Activated CD4-positive, alpha-beta T cell treated with anti-CD3 and anti-CD28 coated beads, Interleukin-2, amount 10 ng/mL, durations not matched to agents 24 days and 14 days (primary cell): ENCODE results near the gene TRIM44. TPM values are rescaled to one million over a fixed set of nuclear protein-coding genes. Genes with fewer than 3 reads are reported as not detected.
"Not testable (repeated sequence)": the region's sequence is repeated elsewhere in the genome, so short reads cannot be mapped to it uniquely, and the experiment has no call there.

Experiments
- DNase-seq: peaks from one replicate; pipeline ENCODE4 v3.0.0; 2022
- H3K27ac Mint-ChIP-seq: one replicate; pipeline ENCODE4 v1.8.0; 2022; ENCODE audit warnings: mild to moderate bottlenecking, mixed read lengths
- H3K27me3 Mint-ChIP-seq: one replicate; pipeline ENCODE4 v1.8.0; 2022; ENCODE audit warnings: mixed read lengths
- H3K36me3 Mint-ChIP-seq: one replicate; pipeline ENCODE4 v1.8.0; 2022; ENCODE audit warnings: low read depth, mild to moderate bottlenecking, mixed read lengths
- H3K4me1 Mint-ChIP-seq: one replicate; pipeline ENCODE4 v1.8.0; 2021; ENCODE audit warnings: mixed read lengths
- H3K4me3 Mint-ChIP-seq: one replicate; pipeline ENCODE4 v1.8.0; 2022; ENCODE audit warnings: mild to moderate bottlenecking, moderate library complexity, mixed read lengths
- H3K9me3 Mint-ChIP-seq: one replicate; pipeline ENCODE4 v1.8.0; 2021; ENCODE audit warnings: mixed read lengths
- intact Hi-C: fragments of 100-400 bp; cut with micrococcal nuclease; formaldehyde crosslinking; loops from one replicate; pipeline ENCODE4 v1.15.1; 2023
- total RNA-seq: library from RNA; stranded (reverse); gene quantifications from 2 replicates; pipeline ENCODE4 v1.2.3, GENCODE V29; 2022

TRIM44 gene
- total RNA-seq, 1 donor from 2014 or later = 27.8 TPM

GRCh38 chr11:35838697-35839367, 176.3 kb downstream of the TRIM44 start:
- H3K4me3 Mint-ChIP-seq, intact Hi-C loops, H3K27me3 Mint-ChIP-seq, DNase-seq, H3K4me1 Mint-ChIP-seq, H3K36me3 Mint-ChIP-seq, H3K27ac Mint-ChIP-seq, H3K9me3 Mint-ChIP-seq: not testable (repeated sequence)

GRCh38 chr11:35839368-35840161, 177.0 kb downstream of the TRIM44 start:
- H3K4me1 Mint-ChIP-seq = no peaks in the 10 kb centered on the region
- no peak for DNase-seq
- no peaks in the 10 kb centered on the region for H3K9me3 Mint-ChIP-seq
- H3K4me3 Mint-ChIP-seq = no peak overlapping the region
- H3K36me3 Mint-ChIP-seq = no peaks in the 10 kb centered on the region
- H3K27ac Mint-ChIP-seq = no peak overlapping the region
- intact Hi-C loops = no loop called here
- H3K27me3 Mint-ChIP-seq = peaks cover 2% of the 10 kb centered on the region

GRCh38 chr11:35841733-35842132, 179.2 kb downstream of the TRIM44 start:
- no peaks in the 10 kb centered on the region for H3K9me3 Mint-ChIP-seq

GRCh38 chr11:35842958-35843357, 180.4 kb downstream of the TRIM44 start:
- Mint-ChIP-seq H3K27me3 (no peaks in the 10 kb centered on the region), H3K4me3 (no peak overlapping the region), H3K4me1 (no peaks in the 10 kb centered on the region), H3K36me3 (no peaks in the 10 kb centered on the region), H3K9me3 (no peaks in the 10 kb centered on the region), H3K27ac (no peak overlapping the region)
- DNase-seq = no peak
- intact Hi-C loops = no loop called here

More at GRCh38 chr11:35841733-35842132, 179.2 kb downstream of the TRIM44 start:
- intact Hi-C loops = no loop called here
- no peak for DNase-seq
- no peak overlapping the region for H3K27ac Mint-ChIP-seq
- no peak overlapping the region for H3K4me3 Mint-ChIP-seq
- no peaks in the 10 kb centered on the region for H3K36me3 Mint-ChIP-seq
- H3K4me1 Mint-ChIP-seq = no peaks in the 10 kb centered on the region
- peaks cover 2% of the 10 kb centered on the region for H3K27me3 Mint-ChIP-seq

GRCh38 chr11:35844579-35844978, 182.0 kb downstream of the TRIM44 start:
- Mint-ChIP-seq H3K4me1 (no peaks in the 10 kb centered on the region), H3K4me3 (no peak overlapping the region), H3K9me3 (no peaks in the 10 kb centered on the region), H3K27me3 (peaks cover 7% of the 10 kb centered on the region), H3K27ac (no peak overlapping the region), H3K36me3 (no peaks in the 10 kb centered on the region)
- intact Hi-C loops = no loop called here
- DNase-seq = no peak

GRCh38 chr11:35845860-35846259, 183.3 kb downstream of the TRIM44 start:
- Mint-ChIP-seq H3K36me3 (no peaks in the 10 kb centered on the region), H3K27ac (no peak overlapping the region), H3K9me3 (no peaks in the 10 kb centered on the region), H3K4me1 (no peaks in the 10 kb centered on the region), H3K4me3 (no peak overlapping the region), H3K27me3 (peaks cover 7% of the 10 kb centered on the region)
- DNase-seq = no peak
- intact Hi-C loops = no loop called here

- peaks cover 7% of the 10 kb centered on the region for H3K27me3 Mint-ChIP-seq
- intact Hi-C loops = no loop called here
- DNase-seq = no peak
Observed at GRCh38 chr11:35846874-35847273, 184.3 kb downstream of the TRIM44 start.

GRCh38 chr11:35847473-35847872, 184.9 kb downstream of the TRIM44 start:
- H3K4me1 Mint-ChIP-seq = no peaks in the 10 kb centered on the region
- no peak overlapping the region for H3K27ac Mint-ChIP-seq
- no peaks in the 10 kb centered on the region for H3K36me3 Mint-ChIP-seq
- intact Hi-C loops = no loop called here
- no peaks in the 10 kb centered on the region for H3K9me3 Mint-ChIP-seq
- H3K4me3 Mint-ChIP-seq = no peak overlapping the region
- H3K27me3 Mint-ChIP-seq = peaks cover 7% of the 10 kb centered on the region
- no peak for DNase-seq

More at GRCh38 chr11:35846874-35847273, 184.3 kb downstream of the TRIM44 start:
- no peaks in the 10 kb centered on the region for H3K4me1 Mint-ChIP-seq
- H3K36me3 Mint-ChIP-seq = no peaks in the 10 kb centered on the region
- no peak overlapping the region for H3K27ac Mint-ChIP-seq
- no peaks in the 10 kb centered on the region for H3K9me3 Mint-ChIP-seq
- no peak overlapping the region for H3K4me3 Mint-ChIP-seq

- Mint-ChIP-seq H3K36me3 (no peaks in the 10 kb centered on the region), H3K27ac (no peak overlapping the region), H3K4me3 (no peak overlapping the region), H3K9me3 (no peaks in the 10 kb centered on the region), H3K27me3 (peaks cover 7% of the 10 kb centered on the region), H3K4me1 (no peaks in the 10 kb centered on the region)
- no peak for DNase-seq
- intact Hi-C loops = no loop called here
Observed at GRCh38 chr11:35848616-35849015, 186.0 kb downstream of the TRIM44 start.

- Mint-ChIP-seq H3K27ac (no peak overlapping the region), H3K4me1 (no peaks in the 10 kb centered on the region), H3K27me3 (peaks cover 7% of the 10 kb centered on the region), H3K9me3 (no peaks in the 10 kb centered on the region), H3K4me3 (no peak overlapping the region), H3K36me3 (no peaks in the 10 kb centered on the region)
- intact Hi-C loops = no loop called here
- no peak for DNase-seq
Observed at GRCh38 chr11:35850191-35850590, 187.6 kb downstream of the TRIM44 start.

- no peaks in the 10 kb centered on the region for H3K36me3 Mint-ChIP-seq
- H3K27me3 Mint-ChIP-seq = peaks cover 7% of the 10 kb centered on the region
- H3K27ac Mint-ChIP-seq = no peak overlapping the region
- no peak for DNase-seq
- no peak overlapping the region for H3K4me3 Mint-ChIP-seq
- no peaks in the 10 kb centered on the region for H3K4me1 Mint-ChIP-seq
- no peaks in the 10 kb centered on the region for H3K9me3 Mint-ChIP-seq
- intact Hi-C loops = no loop called here
Observed at GRCh38 chr11:35851342-35851741, 188.8 kb downstream of the TRIM44 start.

- intact Hi-C loops = no loop called here
- no peaks in the 10 kb centered on the region for H3K9me3 Mint-ChIP-seq
- DNase-seq = no peak
- H3K4me3 Mint-ChIP-seq = no peak overlapping the region
- no peaks in the 10 kb centered on the region for H3K36me3 Mint-ChIP-seq
- peaks cover 7% of the 10 kb centered on the region for H3K27me3 Mint-ChIP-seq
- H3K27ac Mint-ChIP-seq = no peak overlapping the region
- no peaks in the 10 kb centered on the region for H3K4me1 Mint-ChIP-seq
Observed at GRCh38 chr11:35852056-35852455, 189.5 kb downstream of the TRIM44 start.

- no peaks in the 10 kb centered on the region for H3K36me3 Mint-ChIP-seq
- no peak for DNase-seq
- H3K4me1 Mint-ChIP-seq = no peaks in the 10 kb centered on the region
- no peaks in the 10 kb centered on the region for H3K9me3 Mint-ChIP-seq
- intact Hi-C loops = no loop called here
- no peak overlapping the region for H3K4me3 Mint-ChIP-seq
- no peak overlapping the region for H3K27ac Mint-ChIP-seq
- H3K27me3 Mint-ChIP-seq = no peaks in the 10 kb centered on the region
Observed at GRCh38 chr11:35853971-35854370, 191.4 kb downstream of the TRIM44 start.

- intact Hi-C loops = no loop called here
- Mint-ChIP-seq H3K9me3 (no peaks in the 10 kb centered on the region), H3K27me3 (no peaks in the 10 kb centered on the region), H3K27ac (no peak overlapping the region), H3K4me1 (no peaks in the 10 kb centered on the region), H3K4me3 (no peak overlapping the region), H3K36me3 (no peaks in the 10 kb centered on the region)
- DNase-seq = no peak
Observed at GRCh38 chr11:35855671-35856070, 193.1 kb downstream of the TRIM44 start.
